ENCODE measurements around the gene DAAM2. TPM values are rescaled to one million over a fixed set of nuclear protein-coding genes. Genes with fewer than 3 reads are reported as not detected.

The DAAM2 gene
- total RNA-seq, 1 donor from 2014 or later, result 0.59 TPM

- Mint-ChIP-seq H3K27ac (ENCODE audit: unreplicated experiment) (no peak overlapping the region), H3K4me1 (ENCODE audit: low read depth, unreplicated experiment) (no peaks in the 10 kb centered on the region), H3K27me3 (ENCODE audit: unreplicated experiment) (peaks cover 7% of the 10 kb centered on the region), H3K9me3 (ENCODE audit: unreplicated experiment) (no peaks in the 10 kb centered on the region), H3K36me3 (ENCODE audit: unreplicated experiment) (peaks cover under 1% of the 10 kb centered on the region), H3K4me3 (ENCODE audit: unreplicated experiment) (no peak overlapping the region)
- TF ChIP-seq CTCF (IDR thresholded peaks at IDR 0.05; ENCODE audit: partially characterized antibody, unreplicated experiment), result no peak
- no peak for DNase-seq
These were observed 134.5 kb downstream of the DAAM2 start for GRCh38 chr6:39926668-39927067.

GRCh38 chr6:39927159-39927558 lies 135.0 kb downstream of the DAAM2 start:
- no peak for DNase-seq
- no peak overlapping the region for H3K27ac Mint-ChIP-seq (ENCODE audit: unreplicated experiment)

GRCh38 chr6:39929039-39929732 lies 137.0 kb downstream of the DAAM2 start:
- TF ChIP-seq CTCF (IDR thresholded peaks at IDR 0.05; ENCODE audit: partially characterized antibody, unreplicated experiment), result no peak
- no peak overlapping the region for H3K4me3 Mint-ChIP-seq (ENCODE audit: unreplicated experiment)
- DNase-seq, result no peak
- peaks cover 9% of the 10 kb centered on the region for H3K27me3 Mint-ChIP-seq (ENCODE audit: unreplicated experiment)
- H3K27ac Mint-ChIP-seq (ENCODE audit: unreplicated experiment), result no peak overlapping the region
- no peaks in the 10 kb centered on the region for H3K4me1 Mint-ChIP-seq (ENCODE audit: low read depth, unreplicated experiment)
- H3K9me3 Mint-ChIP-seq (ENCODE audit: unreplicated experiment), result no peaks in the 10 kb centered on the region
- H3K36me3 Mint-ChIP-seq (ENCODE audit: unreplicated experiment), result no peaks in the 10 kb centered on the region

More at GRCh38 chr6:39927159-39927558, 135.0 kb downstream of the DAAM2 start:
- TF ChIP-seq CTCF (IDR thresholded peaks at IDR 0.05; ENCODE audit: partially characterized antibody, unreplicated experiment), result no peak
- no peaks in the 10 kb centered on the region for H3K4me1 Mint-ChIP-seq (ENCODE audit: low read depth, unreplicated experiment)
- no peaks in the 10 kb centered on the region for H3K36me3 Mint-ChIP-seq (ENCODE audit: unreplicated experiment)
- H3K27me3 Mint-ChIP-seq (ENCODE audit: unreplicated experiment), result peaks cover 7% of the 10 kb centered on the region
- no peaks in the 10 kb centered on the region for H3K9me3 Mint-ChIP-seq (ENCODE audit: unreplicated experiment)
- H3K4me3 Mint-ChIP-seq (ENCODE audit: unreplicated experiment), result no peak overlapping the region

- H3K27me3 Mint-ChIP-seq (ENCODE audit: unreplicated experiment), result peaks cover 8% of the 10 kb centered on the region
- H3K9me3 Mint-ChIP-seq (ENCODE audit: unreplicated experiment), result no peaks in the 10 kb centered on the region
- H3K4me3 Mint-ChIP-seq (ENCODE audit: unreplicated experiment), result no peak overlapping the region
- DNase-seq, result no peak
- no peak for TF ChIP-seq CTCF (IDR thresholded peaks at IDR 0.05; ENCODE audit: partially characterized antibody, unreplicated experiment)
- H3K4me1 Mint-ChIP-seq (ENCODE audit: low read depth, unreplicated experiment), result no peaks in the 10 kb centered on the region
- no peak overlapping the region for H3K27ac Mint-ChIP-seq (ENCODE audit: unreplicated experiment)
- no peaks in the 10 kb centered on the region for H3K36me3 Mint-ChIP-seq (ENCODE audit: unreplicated experiment)
These were observed 137.7 kb downstream of the DAAM2 start for GRCh38 chr6:39929733-39930461.

- Mint-ChIP-seq H3K36me3 (ENCODE audit: unreplicated experiment) (no peaks in the 10 kb centered on the region), H3K9me3 (ENCODE audit: unreplicated experiment) (no peaks in the 10 kb centered on the region), H3K27me3 (ENCODE audit: unreplicated experiment) (peaks cover 6% of the 10 kb centered on the region), H3K4me1 (ENCODE audit: low read depth, unreplicated experiment) (no peaks in the 10 kb centered on the region), H3K4me3 (ENCODE audit: unreplicated experiment) (no peak overlapping the region), H3K27ac (ENCODE audit: unreplicated experiment) (no peak overlapping the region)
- no peak for TF ChIP-seq CTCF (IDR thresholded peaks at IDR 0.05; ENCODE audit: partially characterized antibody, unreplicated experiment)
- no peak for DNase-seq
These were observed 138.4 kb downstream of the DAAM2 start for GRCh38 chr6:39930540-39930939.

Measured in glutamatergic neuron (in vitro differentiated cells).